ENCODE results near the gene ZCWPW2.

The ZCWPW2 gene

DNA sequence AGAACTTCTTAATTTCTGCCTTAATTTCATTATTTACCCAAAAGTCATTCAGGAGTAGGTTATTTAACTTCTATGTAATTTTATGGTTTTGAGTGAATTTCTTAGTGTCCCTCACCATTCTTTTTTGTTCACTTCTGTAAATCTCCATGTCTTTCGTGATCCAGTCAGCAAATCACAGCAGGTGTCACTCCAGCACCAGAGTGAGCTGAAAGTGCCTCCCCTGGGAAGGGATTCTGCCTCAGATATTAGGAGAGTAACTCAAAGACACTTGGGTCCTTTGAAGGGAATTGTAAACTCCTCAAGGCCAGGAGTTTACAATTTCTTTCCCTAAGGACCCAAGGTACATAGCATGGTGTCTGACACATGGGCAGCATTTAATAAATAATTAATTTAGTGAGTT lies 207.7 kb downstream of the ZCWPW2 start:
- no peak for DNase-seq (ENCODE audit: low read depth)
- no peak overlapping the region for H3K4me3 ChIP-seq (ENCODE audit: low read length)
- TF ChIP-seq, protein P1, sequence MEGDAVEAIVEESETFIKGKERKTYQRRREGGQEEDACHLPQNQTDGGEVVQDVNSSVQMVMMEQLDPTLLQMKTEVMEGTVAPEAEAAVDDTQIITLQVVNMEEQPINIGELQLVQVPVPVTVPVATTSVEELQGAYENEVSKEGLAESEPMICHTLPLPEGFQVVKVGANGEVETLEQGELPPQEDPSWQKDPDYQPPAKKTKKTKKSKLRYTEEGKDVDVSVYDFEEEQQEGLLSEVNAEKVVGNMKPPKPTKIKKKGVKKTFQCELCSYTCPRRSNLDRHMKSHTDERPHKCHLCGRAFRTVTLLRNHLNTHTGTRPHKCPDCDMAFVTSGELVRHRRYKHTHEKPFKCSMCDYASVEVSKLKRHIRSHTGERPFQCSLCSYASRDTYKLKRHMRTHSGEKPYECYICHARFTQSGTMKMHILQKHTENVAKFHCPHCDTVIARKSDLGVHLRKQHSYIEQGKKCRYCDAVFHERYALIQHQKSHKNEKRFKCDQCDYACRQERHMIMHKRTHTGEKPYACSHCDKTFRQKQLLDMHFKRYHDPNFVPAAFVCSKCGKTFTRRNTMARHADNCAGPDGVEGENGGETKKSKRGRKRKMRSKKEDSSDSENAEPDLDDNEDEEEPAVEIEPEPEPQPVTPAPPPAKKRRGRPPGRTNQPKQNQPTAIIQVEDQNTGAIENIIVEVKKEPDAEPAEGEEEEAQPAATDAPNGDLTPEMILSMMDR (IDR thresholded peaks at IDR 0.05; ENCODE audit: insufficient read depth, low read depth, low read length, missing control alignments), result no peak

DNA sequence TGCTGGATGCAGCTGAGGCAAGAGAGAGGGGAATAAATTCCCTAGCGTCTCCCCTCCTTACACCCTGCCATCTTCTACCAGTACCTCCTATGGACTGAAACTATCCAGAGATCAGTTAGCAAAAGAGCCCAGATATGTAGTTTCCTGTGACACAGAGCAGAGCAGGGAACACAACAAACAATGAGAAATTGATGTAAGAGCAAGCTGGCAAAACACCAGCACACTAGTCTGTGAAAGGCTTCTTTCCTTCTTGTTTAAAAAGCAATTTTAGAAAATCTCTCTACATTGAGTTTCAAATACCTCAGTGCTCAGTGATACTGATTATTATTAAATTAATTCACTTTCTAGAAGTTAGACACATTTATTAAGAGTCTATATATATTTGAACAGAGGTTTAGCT lies 215.7 kb downstream of the ZCWPW2 start:
- no peak for DNase-seq (ENCODE audit: low read depth)
- H3K4me3 ChIP-seq (ENCODE audit: low read length), result no peak overlapping the region
- TF ChIP-seq, protein P1 (IDR thresholded peaks at IDR 0.05; ENCODE audit: insufficient read depth, low read depth, low read length, missing control alignments), result no peak

DNA sequence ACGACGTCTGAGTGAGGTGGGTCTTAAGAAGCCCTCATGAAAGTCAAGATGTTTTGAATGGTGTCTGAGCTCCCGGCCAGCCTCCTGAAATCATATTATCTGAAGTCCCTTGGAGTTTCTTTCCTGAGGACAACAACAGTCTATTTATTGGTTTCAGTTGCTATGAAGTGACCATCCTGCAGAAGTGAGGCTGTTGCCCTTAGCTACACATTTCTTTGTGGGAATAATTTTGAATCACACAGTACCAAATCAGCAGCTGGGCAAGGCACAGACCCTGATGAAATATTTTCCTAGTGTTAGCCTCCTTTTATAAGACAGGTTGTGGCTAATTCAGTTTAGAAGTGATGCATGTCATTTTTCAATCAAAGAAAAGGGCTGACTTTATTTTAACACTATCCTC lies 220.8 kb downstream of the ZCWPW2 start:
- TF ChIP-seq, protein P1 (IDR thresholded peaks at IDR 0.05; ENCODE audit: insufficient read depth, low read depth, low read length, missing control alignments), result no peak
- H3K4me3 ChIP-seq (ENCODE audit: low read length), result no peak overlapping the region
- DNase-seq (ENCODE audit: low read depth), result no peak

DNA sequence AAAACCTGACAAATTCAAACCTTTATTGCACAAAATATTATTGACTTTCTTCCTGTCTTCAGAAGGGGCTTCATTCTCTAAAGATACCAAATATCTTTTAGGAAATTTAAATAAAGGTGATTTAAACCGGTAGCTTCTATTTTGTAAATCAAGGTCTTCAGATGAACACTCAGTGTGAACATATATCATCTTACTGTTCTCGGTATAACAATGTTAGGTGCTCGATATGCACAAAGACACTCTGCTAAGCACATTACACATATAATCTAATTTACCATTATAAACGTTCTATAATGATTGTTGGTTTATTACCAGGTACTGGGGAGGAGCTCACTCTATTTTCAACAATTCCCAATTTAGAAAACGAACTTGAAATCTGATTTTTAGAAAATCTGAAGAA lies 225.5 kb downstream of the ZCWPW2 start:
- TF ChIP-seq, protein P1 (IDR thresholded peaks at IDR 0.05; ENCODE audit: insufficient read depth, low read depth, low read length, missing control alignments), result no peak
- DNase-seq (ENCODE audit: low read depth), result no peak
- no peak overlapping the region for H3K4me3 ChIP-seq (ENCODE audit: low read length)

DNA sequence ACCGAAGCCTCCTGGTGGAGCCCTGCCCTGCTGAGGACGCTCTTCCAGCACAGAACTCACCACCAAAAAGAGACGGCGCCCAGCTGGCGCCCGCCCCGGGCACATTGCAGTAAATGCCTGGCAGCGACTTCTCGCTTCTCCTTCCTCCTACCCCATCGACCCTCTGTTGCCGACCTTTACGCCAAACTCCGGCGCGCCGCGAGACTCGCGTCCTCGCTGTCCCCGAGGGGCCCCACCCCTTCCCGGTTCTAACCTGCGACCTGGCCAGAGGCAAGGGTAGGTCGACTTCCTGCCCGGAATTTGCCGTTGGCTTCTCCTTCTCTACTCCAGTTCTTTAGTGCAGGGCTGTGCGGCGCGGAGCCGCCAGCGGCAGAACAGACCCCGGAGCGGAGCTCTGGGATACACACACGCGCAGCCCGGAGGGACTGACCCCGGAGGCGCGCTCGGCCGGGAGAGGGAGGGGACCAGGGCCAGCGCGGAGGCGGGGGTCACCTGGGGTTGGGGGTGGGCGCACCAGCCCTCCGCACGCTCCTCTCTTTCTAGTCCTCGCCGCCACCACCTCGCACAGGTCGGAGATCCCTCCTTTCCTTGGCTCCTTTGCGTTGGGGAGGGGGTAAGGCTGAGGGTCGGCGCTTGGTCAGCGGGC lies 226.7 kb downstream of the ZCWPW2 start:
- H3K4me3 ChIP-seq (ENCODE audit: low read length), result peak overlapping the region; percentile 6
- peak; percentile 6 for DNase-seq (ENCODE audit: low read depth)
- TF ChIP-seq, protein P1 (IDR thresholded peaks at IDR 0.05; ENCODE audit: insufficient read depth, low read depth, low read length, missing control alignments), result no peak

Data from epithelial cell of esophagus (primary cell).